Stimulated activated CD8-positive, alpha-beta memory T cell treated with anti-CD3 and anti-CD28 coated beads, Interleukin-7, amount 100 ng/mL, for 1 hour (primary cell): ENCODE data around the gene TSEN34.
"Not testable (repeated sequence)": the region's sequence is repeated elsewhere in the genome, so short reads cannot be mapped to it uniquely, and the experiment has no call there.

ENCODE experiments used
- DNase-seq, 2 donors: peaks; one replicate each; pipeline ENCODE4 v3.0.0-alpha.2; 2020; ENCODE audit warnings: low read depth in 2 of 2

TSEN34 gene

DNA sequence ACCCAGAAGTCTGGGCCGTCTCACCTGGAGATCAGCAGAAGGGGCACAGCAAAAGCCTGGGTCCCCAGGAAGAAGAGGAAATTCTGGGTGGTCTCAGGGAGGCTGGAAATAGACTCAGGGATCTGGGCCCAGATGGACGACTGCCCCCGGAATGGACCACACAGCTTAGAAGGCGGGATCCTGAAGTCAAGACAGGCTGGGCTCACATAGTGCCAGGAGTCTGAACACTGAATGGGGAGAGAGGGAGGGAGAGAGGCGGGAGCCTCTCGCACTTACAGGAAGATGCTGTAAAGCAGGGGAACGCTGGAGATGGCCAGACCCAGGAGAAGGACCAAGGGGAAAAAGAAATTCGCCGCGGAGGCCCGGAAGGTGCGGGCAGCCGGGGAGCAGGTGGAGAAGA, 30.3 kb upstream of the TSEN34 start:
- DNase-seq: no peak

DNA sequence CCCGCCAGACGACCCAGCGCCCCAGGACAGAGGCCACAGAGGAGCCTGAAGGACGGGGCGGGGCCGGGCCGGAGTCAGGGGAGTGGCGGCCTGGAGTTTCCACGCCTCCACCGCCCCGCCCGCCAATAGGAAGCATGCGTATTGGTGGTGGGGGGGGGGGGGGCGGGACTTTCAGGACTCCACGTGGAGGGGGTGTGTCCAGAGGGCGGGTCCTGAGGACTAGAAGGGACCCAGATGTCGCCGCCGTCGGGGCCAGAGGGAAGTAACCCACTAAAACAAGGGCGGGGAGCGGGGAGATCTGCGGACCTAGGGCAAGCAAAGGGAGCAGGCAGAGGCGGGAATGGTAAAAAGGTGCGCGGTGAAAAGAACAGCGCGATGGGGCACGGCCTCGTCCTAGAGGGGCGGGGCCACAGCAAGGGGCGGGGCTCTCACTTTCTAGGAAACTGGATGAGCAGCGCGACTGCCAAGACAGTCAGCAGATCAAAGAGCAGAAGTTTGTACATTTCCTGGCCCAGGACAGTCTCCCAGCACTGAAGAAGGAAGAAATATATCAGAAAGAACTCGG, 28.8 kb upstream of the TSEN34 start:
- peak; percentile 50 to 67 for DNase-seq

GRCh38 chr19:54162884-54163283, 28.2 kb upstream of the TSEN34 start:
- DNase-seq: no peak

DNA sequence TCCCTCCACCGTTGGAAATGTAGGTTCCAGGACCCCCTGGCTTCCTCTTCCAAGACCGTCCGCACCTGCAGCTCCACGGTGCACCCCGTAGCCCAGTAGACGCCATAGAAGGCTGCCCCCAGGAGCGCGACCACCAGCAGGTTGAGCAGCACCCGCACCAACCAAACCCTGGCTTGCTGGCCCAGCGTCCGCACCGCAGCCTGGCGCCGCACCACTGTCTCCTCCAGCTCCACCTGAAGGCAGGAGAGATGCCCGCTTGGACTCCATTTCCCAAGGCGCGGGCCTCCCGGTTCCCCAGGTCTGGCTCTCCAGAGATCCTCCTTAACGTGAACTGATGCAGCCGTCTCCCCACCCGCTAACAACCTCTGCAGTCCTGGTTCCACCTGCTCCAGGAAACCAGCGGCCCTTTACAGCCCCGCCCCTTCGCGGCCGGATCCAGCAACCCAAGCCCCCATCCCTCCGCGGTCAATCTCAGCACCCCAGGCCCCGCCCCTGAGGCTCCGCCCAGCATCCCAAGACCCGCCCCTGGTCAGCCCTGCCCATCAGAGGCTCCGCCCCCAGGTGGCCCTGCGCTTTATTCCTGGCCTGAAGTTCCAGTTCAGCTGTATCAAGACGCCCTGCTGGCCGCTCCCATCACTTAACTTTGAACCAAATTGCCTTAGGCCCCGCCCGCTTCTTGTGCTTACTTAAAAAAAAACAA, 26.6 kb upstream of the TSEN34 start:
- DNase-seq: peak; percentile 19 to 29

DNA sequence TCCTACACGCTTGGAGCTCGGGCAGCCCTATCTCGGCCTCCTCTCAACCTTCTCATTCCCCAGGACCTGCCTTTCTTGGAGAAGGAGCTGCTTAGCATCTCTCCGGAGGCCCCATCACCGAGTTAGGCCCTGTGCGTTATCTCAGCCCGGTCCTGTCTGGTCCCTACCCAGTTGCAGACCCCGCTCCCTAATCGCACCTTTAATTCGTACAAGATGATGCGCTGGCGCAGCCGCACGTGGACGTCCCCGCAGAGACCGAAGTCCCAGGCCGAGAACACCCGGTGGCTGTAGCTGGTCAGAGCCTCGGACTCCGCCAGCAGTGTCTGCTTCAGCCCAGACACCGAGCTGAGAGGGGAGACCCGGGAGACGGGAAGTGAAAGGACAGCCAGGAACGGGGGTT, 25.9 kb upstream of the TSEN34 start:
- no peak for DNase-seq

- DNase-seq: peak; percentile 79 to 94
These were observed 22.8 kb upstream of the TSEN34 start for GRCh38 chr19:54168174-54168917.

DNA sequence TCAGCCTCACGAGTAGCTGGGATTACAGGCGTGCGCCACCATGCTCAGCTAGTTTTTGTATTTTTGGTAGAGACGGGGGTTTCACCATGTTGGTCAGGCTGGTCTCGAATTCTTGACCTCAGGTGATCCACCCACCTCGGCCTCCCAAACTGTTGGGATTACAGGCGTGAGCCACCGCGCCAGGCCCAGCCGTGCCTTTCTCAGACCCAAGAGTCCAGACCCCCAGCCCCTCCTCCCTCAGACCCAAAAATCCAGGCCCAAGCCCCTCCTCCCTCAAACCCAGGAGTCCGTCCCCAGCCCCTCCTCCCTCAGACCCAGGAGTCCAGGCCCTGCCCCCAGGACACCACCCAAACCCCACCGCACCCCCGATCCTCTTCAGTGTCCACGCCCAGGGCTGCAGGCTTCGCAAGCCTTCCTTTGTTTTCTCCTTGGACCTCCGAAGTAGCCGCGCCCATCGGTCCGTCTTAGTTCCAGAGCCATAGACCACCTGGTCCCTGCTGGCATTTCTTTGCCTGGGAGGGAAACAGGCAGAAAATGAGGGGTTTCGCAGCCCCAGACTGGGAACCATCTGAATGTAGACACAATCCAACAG, 21.9 kb upstream of the TSEN34 start:
- no peak for DNase-seq

- DNase-seq: not testable (repeated sequence)
These were observed 19.2 kb upstream of the TSEN34 start for GRCh38 chr19:54171736-54172431.

DNA sequence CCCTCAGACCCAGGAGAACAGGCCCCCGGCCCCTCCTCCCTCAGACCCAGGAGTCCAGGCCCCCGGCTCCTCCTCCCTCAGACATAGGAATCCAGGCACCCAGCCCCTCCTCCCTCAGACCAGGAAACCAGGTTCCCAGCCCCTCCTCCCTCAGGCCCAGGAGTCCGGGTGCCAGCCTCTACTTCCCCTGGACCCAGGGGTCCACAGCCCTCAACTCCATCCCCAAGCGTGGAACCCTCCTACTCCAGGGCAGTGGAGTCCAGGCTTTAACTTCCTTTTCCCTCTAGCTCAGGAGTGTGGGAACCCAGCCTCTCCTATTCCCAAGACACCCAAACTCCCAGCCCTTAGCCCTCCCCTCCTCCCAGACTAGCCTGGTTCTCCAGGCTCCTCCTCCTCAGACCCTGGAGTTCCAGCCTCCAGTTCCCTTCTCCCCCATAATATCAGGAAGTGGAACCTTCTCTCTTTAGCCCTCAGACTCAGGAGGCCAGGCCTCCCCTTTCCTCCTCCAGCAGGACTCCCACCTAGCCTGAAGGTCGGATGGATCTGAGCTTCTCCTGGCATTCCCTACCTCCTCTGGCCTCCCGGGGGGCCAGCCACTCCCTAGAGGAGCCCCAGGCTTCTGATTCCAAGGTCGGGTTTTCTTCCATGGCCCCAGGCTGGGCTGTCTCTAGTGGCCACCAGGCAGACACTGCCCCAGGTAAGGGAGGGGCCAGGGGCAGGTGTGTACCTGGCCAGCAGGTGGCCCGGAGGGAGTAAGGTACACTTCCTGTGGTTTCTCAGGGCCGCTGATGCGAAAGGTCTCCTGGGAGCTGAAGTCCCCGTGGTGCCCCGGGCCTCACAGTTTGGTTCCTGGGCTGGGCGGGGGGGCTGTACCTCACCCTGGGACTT, 18.4 kb upstream of the TSEN34 start, which contains the start of gene TMC4:
Gene TMC4, minus strand, starts transcription at position 690 of the 888 bp plus-strand sequence. Its CDS starts 43 bp downstream, at position 647.
- DNase-seq: no peak

DNA sequence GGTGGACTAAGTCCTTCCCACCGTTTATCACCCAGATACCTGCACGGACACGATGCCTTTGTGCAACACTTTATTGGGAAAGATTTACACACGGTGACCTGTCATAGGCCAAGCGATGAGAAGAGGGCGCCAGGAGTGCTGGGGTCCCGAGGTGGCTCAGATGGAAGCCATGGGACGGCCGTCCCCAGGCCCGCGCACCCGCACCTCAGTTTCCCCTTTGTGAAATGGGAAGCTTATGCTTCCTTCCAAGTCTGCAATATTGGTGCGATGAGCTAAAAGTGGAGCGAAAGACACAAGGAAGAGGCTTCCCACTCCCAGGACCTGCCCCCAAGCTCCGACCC, 17.8 kb upstream of the TSEN34 start:
- no peak for DNase-seq

DNA sequence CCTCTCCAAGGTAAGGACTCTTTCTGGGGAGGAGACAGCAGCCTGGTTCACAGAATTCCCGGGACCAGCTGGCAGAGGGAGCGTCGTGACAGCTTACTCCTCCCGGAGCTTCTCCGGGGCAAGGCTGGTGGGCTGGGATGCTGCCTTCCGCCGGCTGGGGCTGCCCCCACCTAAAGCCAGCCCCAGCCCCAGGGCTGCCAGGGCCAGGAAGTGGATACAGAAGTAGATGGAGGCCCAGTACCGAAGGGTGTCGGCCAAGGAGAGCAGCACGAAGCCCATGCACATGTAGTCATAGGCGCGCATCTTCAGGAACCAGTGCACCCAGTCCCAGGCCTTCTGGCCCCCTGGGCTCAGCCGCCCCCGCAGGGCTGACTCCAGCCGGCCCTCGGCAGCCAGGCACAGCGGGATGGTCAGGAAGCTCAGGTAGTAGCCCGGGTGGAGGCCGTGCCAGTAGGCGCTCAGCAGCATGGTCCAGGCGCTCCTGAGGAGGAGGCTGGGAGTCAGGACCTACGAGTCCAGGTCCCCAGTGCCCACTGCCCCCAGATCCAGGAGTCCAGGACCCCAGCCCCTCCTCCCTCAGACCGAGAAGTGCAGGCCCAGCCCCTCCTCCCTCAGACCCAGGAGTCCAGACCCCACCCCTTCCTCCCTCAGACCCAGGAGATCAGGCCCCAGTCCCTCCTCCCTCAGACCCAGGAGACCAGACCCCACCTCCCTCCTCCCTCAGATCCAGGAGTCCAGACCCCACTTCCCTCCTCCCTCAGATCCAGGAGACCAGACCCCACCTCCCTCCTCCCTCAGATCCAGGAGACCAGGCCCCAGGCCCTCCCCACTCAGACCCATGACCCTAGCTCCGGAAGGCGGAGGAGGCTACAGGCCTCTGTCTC, 16.9 kb upstream of the TSEN34 start:
- DNase-seq: no peak

DNA sequence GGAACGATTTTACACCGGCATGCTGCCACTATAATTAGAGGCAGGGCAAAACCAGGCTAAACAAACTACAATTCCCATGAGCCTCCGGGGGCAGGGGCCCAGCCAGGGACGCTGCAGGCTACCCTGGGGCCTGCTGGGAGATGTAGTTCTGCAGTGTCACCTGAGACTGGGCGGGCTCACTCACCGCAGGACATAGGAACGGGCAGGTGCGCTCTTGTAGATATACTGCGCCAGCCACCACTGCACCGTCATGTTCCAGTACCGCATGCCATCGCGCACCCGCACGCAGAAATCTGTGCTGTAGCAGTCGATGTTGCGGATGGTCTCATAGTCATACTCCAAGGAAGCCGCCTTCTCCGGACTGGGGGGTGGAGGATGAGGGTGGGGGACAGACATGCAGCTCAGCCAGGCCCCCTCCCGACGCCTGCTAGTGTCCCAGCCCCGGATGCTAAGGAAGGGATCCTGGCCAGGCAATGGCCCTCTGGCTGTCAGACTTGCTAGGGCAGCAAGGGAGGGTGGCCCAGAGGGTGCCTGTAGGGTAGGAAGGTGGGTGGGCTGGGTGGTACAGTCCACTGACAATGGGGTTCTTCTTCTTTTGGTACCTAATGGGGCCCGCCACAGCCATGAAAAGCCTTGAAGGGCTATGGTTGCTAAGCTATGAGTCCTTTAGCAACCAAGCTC, 12.4 kb upstream of the TSEN34 start:
- DNase-seq: no peak

DNA sequence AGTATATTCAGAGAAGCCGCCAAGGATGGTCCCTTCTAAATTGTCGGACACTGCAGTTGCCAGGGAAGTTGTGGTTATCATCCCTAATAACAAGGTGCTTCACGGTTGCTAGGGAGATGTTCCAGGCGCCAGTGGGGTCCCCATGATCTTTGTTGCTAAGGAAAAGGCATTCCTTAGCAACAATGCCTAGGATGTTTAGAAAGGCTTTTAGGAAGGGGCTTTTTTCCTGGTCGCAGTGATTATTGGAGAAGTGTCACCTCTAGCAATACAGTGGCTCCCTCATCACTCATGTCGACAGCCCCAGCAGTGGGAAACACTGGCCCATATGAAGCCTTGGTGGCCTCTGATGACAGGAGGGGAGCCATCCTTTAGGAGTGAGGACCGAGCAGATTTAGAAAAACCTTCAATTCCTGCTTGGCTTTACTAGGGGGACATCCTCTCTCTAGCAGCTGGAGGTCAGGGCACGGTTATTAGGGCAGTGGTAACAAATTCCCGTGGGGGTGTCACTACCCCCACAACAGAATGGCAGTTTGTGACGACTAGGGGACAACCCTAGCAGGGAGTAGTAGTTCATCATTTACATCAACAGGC, 11.8 kb upstream of the TSEN34 start:
- DNase-seq: no peak

DNA sequence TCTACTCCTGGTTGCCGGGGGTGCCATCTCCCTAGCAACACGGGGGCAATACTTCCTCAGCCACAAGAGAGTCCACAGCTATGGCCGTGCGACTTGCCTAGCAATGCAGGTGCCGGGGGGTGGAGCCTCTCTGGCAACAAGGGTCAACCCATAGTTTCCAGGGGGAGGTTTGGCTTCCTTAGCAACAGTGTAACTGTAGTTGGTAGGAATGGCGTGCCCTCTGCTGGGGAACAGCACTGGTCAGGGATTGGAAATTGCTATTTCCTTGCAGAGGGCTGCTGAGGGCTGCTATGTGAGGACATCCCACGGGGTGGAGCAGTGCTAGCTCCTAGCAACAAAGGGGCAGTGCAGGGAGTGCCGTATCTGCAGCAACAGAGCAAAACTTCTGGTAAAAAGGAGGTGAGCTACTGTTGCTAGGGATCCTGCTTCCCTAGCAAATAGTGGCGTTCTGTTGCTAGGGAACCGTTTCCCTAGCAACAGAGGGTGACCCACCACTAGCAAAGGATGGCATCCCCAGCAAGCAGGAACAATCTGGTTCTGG, 11.1 kb upstream of the TSEN34 start:
- DNase-seq: no peak

GRCh38 chr19:54180691-54181091, 10.4 kb upstream of the TSEN34 start:
- no peak for DNase-seq

DNA sequence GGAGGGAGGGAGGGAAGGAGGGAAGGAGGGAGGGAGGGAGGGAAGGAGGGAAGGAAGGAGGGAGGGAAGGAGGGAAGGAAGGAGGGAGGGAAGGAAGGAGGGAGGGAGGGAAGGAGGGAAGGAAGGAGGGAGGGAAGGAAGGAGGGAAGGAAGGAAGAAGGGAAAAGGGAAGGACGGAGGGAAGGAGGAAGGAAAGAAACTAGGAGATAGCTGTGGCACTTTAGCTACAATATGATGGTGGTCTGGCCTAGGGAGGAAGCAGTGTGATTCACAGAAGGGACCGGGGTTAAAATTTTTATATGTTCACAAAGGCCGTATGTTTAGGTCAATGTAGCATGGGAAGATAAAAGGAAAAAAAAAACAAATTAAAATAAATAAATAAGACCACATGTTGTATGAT, 9.2 kb upstream of the TSEN34 start:
- DNase-seq: not testable (repeated sequence)

DNA sequence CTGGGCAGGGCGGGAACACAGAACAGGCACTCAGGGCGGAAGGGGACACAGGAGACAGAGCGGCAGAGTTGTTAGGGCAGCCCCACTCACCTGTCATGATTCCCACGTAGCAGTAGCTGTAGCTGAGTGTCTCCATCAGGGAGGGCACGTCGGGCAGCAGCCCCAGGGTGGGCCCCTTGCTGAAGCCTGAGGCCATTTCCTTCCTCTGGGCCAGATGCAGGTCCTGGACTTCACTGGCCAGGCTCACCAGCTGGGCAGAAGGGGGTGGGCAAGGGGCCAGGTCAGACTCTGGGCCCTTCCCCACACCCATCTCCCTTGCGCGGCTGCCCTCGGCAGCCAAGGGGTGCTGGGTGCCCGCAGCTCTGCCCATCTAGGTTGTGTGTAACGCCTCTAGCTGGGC, 7.7 kb upstream of the TSEN34 start:
- no peak for DNase-seq

GRCh38 chr19:54186351-54186750, 4.8 kb upstream of the TSEN34 start:
- DNase-seq: no peak

GRCh38 chr19:54186934-54187381, 4.2 kb upstream of the TSEN34 start:
- DNase-seq: no peak
